ENCODE results near the gene JAG2. TPM values are rescaled to one million over a fixed set of nuclear protein-coding genes. Genes with fewer than 3 reads are reported as not detected.

Gene JAG2
- total RNA-seq, 2 experiments from 2014 or later: 0.66 to 1.3 TPM

DNA sequence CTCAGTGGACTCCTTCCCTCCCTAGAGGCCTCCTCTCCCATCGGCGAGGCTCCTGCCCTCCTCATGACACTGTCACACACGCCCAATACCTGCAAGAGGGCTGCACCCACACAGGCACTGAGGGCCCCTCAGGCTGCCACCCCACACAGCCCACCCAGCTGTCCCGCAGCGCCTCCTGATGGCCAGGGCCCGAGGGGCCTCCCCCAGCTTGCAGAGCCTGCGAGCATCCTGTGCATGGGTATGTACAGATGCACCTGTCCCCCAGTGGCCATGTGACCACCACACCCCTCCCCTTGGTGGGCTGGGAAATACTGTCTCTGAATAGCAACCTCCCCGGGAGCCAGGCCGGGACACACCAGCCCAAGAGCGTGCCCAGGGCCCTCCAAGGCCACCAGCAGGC, 31.5 kb upstream of the JAG2 start:
- POLR2A ChIA-PET: no interaction called here

DNA sequence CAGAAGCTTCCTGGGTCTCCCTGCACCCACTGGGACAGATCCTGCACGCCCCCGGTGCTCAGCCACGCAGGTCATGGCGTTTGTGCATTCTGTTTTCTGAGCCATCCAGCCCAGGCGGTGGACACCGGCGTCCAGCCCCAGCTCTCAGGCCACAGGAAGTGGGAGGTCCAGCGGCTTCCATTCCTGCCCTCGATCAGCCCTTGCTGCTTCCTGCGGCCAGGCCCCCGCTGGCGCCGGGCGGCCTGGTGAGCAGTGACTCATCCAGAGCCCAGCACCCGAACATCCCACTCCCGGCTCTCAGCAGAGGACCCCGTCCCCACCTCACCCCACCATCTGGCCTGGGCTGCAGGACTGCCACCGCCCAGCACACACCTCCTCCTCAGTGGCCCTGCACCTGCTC, 30.5 kb upstream of the JAG2 start:
- no peaks in the 10 kb centered on the region for H3K9me3 Mint-ChIP-seq
- POLR2A ChIA-PET: no interaction called here
- peaks cover 60% of the 10 kb centered on the region for H3K4me1 ChIP-seq (ENCODE audit: insufficient read depth, low read length)
- no peaks in the 10 kb centered on the region for H3K36me3 Mint-ChIP-seq (ENCODE audit: low read depth)
- intact Hi-C loops (cut with DNase I, micrococcal nuclease): no loop called here
- TF ChIP-seq, protein P1, sequence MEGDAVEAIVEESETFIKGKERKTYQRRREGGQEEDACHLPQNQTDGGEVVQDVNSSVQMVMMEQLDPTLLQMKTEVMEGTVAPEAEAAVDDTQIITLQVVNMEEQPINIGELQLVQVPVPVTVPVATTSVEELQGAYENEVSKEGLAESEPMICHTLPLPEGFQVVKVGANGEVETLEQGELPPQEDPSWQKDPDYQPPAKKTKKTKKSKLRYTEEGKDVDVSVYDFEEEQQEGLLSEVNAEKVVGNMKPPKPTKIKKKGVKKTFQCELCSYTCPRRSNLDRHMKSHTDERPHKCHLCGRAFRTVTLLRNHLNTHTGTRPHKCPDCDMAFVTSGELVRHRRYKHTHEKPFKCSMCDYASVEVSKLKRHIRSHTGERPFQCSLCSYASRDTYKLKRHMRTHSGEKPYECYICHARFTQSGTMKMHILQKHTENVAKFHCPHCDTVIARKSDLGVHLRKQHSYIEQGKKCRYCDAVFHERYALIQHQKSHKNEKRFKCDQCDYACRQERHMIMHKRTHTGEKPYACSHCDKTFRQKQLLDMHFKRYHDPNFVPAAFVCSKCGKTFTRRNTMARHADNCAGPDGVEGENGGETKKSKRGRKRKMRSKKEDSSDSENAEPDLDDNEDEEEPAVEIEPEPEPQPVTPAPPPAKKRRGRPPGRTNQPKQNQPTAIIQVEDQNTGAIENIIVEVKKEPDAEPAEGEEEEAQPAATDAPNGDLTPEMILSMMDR (IDR thresholded peaks at IDR 0.05): no peak
- CTCF ChIA-PET: no interaction called here
- H3K27me3 Mint-ChIP-seq: peaks cover 56% of the 10 kb centered on the region
- peaks cover 23% of the 10 kb centered on the region for H3K4me1 Mint-ChIP-seq (ENCODE audit: low read depth)
- no peak for DNase-seq
- peaks cover 52 to 61% of the 10 kb centered on the region in 2 experiments for H3K27me3 ChIP-seq (ENCODE audit: control insufficient read depth in 1 of 2, insufficient read depth in 2 of 2, low read length in 2 of 2)
- H3K36me3 ChIP-seq (ENCODE audit: insufficient read depth, low read length): no peaks in the 10 kb centered on the region
- no peak overlapping the region for H3K27ac Mint-ChIP-seq
- ATAC-seq (ENCODE audit: poor library complexity): no peak
- peaks cover 0 to 20% of the 10 kb centered on the region in 2 experiments for H3K9me3 ChIP-seq (ENCODE audit: control insufficient read depth in 1 of 2, insufficient read depth in 1 of 2, low read length in 2 of 2)
- no peak overlapping the region for H3K4me3 ChIP-seq (ENCODE audit: low read length)
- H3K4me3 Mint-ChIP-seq: no peak overlapping the region
- no peak overlapping the region for H3K27ac ChIP-seq (ENCODE audit: low read depth in 1 of 2, low read length in 2 of 2)

More for the DNA sequence above, 31.5 kb upstream of the JAG2 start:
- CTCF ChIA-PET: no interaction called here
- H3K36me3 ChIP-seq (ENCODE audit: insufficient read depth, low read length): no peaks in the 10 kb centered on the region
- H3K9me3 ChIP-seq (ENCODE audit: control insufficient read depth in 1 of 2, insufficient read depth in 1 of 2, low read length in 2 of 2): peaks cover 0 to 14% of the 10 kb centered on the region in 2 experiments
- DNase-seq: no peak
- TF ChIP-seq, protein P1 (IDR thresholded peaks at IDR 0.05): no peak
- H3K27me3 ChIP-seq (ENCODE audit: control insufficient read depth in 1 of 2, insufficient read depth in 2 of 2, low read length in 2 of 2): peaks cover 50 to 51% of the 10 kb centered on the region in 2 experiments
- intact Hi-C loops (cut with DNase I, micrococcal nuclease): loop anchor here (5.0 kb wide), 3 partner anchors 82 to 332 kb away; partner anchors contain the start of gene BRF1 (in 1 of the 2)
- Mint-ChIP-seq H3K9me3 (no peaks in the 10 kb centered on the region), H3K4me1 (ENCODE audit: low read depth) (peaks cover 16% of the 10 kb centered on the region), H3K4me3 (no peak overlapping the region), H3K27ac (no peak overlapping the region), H3K36me3 (ENCODE audit: low read depth) (no peaks in the 10 kb centered on the region), H3K27me3 (peaks cover 49% of the 10 kb centered on the region)
- no peak for ATAC-seq (ENCODE audit: poor library complexity)
- no peak overlapping the region for H3K4me3 ChIP-seq (ENCODE audit: low read length)
- no peak overlapping the region for H3K27ac ChIP-seq (ENCODE audit: low read depth in 1 of 2, low read length in 2 of 2)
- peaks cover 53% of the 10 kb centered on the region for H3K4me1 ChIP-seq (ENCODE audit: insufficient read depth, low read length)

- Mint-ChIP-seq H3K36me3 (ENCODE audit: low read depth) (no peaks in the 10 kb centered on the region), H3K27me3 (peaks cover 61% of the 10 kb centered on the region), H3K4me1 (ENCODE audit: low read depth) (peaks cover 28% of the 10 kb centered on the region), H3K9me3 (no peaks in the 10 kb centered on the region), H3K4me3 (no peak overlapping the region), H3K27ac (no peak overlapping the region)
- H3K4me1 ChIP-seq (ENCODE audit: insufficient read depth, low read length): peaks cover 65% of the 10 kb centered on the region
- no peak overlapping the region for H3K27ac ChIP-seq (ENCODE audit: low read depth in 1 of 2, low read length in 2 of 2)
- H3K9me3 ChIP-seq (ENCODE audit: control insufficient read depth in 1 of 2, insufficient read depth in 1 of 2, low read length in 2 of 2): peaks cover 0 to 20% of the 10 kb centered on the region in 2 experiments
- intact Hi-C loops (cut with DNase I, micrococcal nuclease): no loop called here
- ChIA-PET CTCF (no interaction called here), POLR2A (no interaction called here)
- no peak for ATAC-seq (ENCODE audit: poor library complexity)
- peaks cover 52 to 62% of the 10 kb centered on the region in 2 experiments for H3K27me3 ChIP-seq (ENCODE audit: control insufficient read depth in 1 of 2, insufficient read depth in 2 of 2, low read length in 2 of 2)
- TF ChIP-seq, protein P1 (IDR thresholded peaks at IDR 0.05): no peak
- no peak overlapping the region for H3K4me3 ChIP-seq (ENCODE audit: low read length)
- no peaks in the 10 kb centered on the region for H3K36me3 ChIP-seq (ENCODE audit: insufficient read depth, low read length)
- DNase-seq: no peak
Measured at GRCh38 chr14:105198588-105198987, 30.0 kb upstream of the JAG2 start.

Measured in CD4-positive, alpha-beta T cell (primary cell).